A673 (cell line): ENCODE results near the gene SHISA9.

Experiments
- CTCF ChIP-seq: fragments of 300-800, 200-600 bp; sonication (generic); conservative IDR thresholded peaks from 2 replicates; pipeline ENCODE4 v1.5.1; 2017; ENCODE audit warnings: low read depth, mild to moderate bottlenecking, antibody characterized with exemption, low read length, moderate library complexity, mixed read lengths
- EZH2 ChIP-seq: fragments of 200-600 bp; sonication (generic); IDR thresholded peaks from 2 replicates; pipeline ENCODE4 v1.6.1; 2017; ENCODE audit warnings: borderline replicate concordance, low read depth, mild to moderate bottlenecking, mixed read lengths, antibody characterized with exemption, low read length; ENCODE audit not compliant: poor library complexity, severe bottlenecking

- TF ChIP-seq CTCF (no peak), EZH2 (no peak)
These were observed 180.5 kb downstream of the SHISA9 start for GRCh38 chr16:13081825-13082331.
